GM12891 (cell line): ENCODE data around the gene OTP.

ENCODE experiments used
- DNase-seq: peaks from one replicate; pipeline ENCODE4 v3.0.0; 2011; ENCODE audit warnings: low spot score; ENCODE audit not compliant: insufficient read length
- FAIRE-seq: peaks from 2 replicates; lab custom pipeline; 2011; peaks lifted over from hg19 to GRCh38; lab: Jason Lieb, UNC
- PAX5 ChIP-seq: IDR thresholded peaks from 2 replicates; pipeline ENCODE4 v1.6.1; 2011; ENCODE audit warnings: low read length, moderate library complexity, mild to moderate bottlenecking; ENCODE audit not compliant: insufficient read depth, severe bottlenecking
- POLR2A ChIP-seq: IDR thresholded peaks from 2 replicates; pipeline ENCODE4 v1.6.1; 2011; ENCODE audit warnings: low read depth, low read length, control low read depth
- POLR2AphosphoS5 ChIP-seq: IDR thresholded peaks from 2 replicates; pipeline ENCODE4 v1.6.1; 2011; ENCODE audit warnings: low read depth, low read length, control low read depth
- POU2F2 ChIP-seq: IDR thresholded peaks from 2 replicates; pipeline ENCODE4 v1.6.1; 2011; ENCODE audit warnings: low read depth, mild to moderate bottlenecking, control low read depth, low read length, moderate library complexity
- SPI1 ChIP-seq: IDR thresholded peaks from 2 replicates; pipeline ENCODE4 v1.6.1; 2011; ENCODE audit warnings: low read depth, low read length, control low read depth
- TAF1 ChIP-seq: IDR thresholded peaks from 2 replicates; pipeline ENCODE4 v1.6.1; 2011; ENCODE audit warnings: low read depth, low read length, control low read depth

OTP gene

GRCh38 chr5:77640589-77641396 is 2.3 kb upstream of the OTP start:
- DNase-seq: no peak
- no peak for FAIRE-seq
- TF ChIP-seq TAF1: no peak
- no peak for TF ChIP-seq PAX5
- no peak for TF ChIP-seq POU2F2
- no peak for TF ChIP-seq POLR2AphosphoS5
- no peak for TF ChIP-seq SPI1
- no peak for TF ChIP-seq POLR2A

- DNase-seq (no peak), FAIRE-seq (no peak)
- no peak for TF ChIP-seq POLR2AphosphoS5
- no peak for TF ChIP-seq PAX5
- no peak for TF ChIP-seq POU2F2
- no peak for TF ChIP-seq SPI1
- TF ChIP-seq POLR2A: no peak
- TF ChIP-seq TAF1: no peak
These were observed 504 bp upstream of the OTP start for GRCh38 chr5:77638763-77639671.

GRCh38 chr5:77637170-77637997 is 1.1 kb downstream of the OTP start:
- FAIRE-seq (no peak), DNase-seq (no peak)
- TF ChIP-seq POLR2A: no peak
- TF ChIP-seq POLR2AphosphoS5: no peak

- DNase-seq: no peak
- FAIRE-seq: no peak
- TF ChIP-seq PAX5 (no peak), TAF1 (no peak), POLR2A (no peak), POU2F2 (no peak), POLR2AphosphoS5 (no peak), SPI1 (no peak)
These were observed 1.8 kb downstream of the OTP start for GRCh38 chr5:77636641-77637169.

- no peak for FAIRE-seq
- DNase-seq: no peak
- no peak for TF ChIP-seq POU2F2
- TF ChIP-seq POLR2A: no peak
- no peak for TF ChIP-seq TAF1
- no peak for TF ChIP-seq POLR2AphosphoS5
- no peak for TF ChIP-seq PAX5
- TF ChIP-seq SPI1: no peak
These were observed 2.4 kb downstream of the OTP start for GRCh38 chr5:77635917-77636640.

GRCh38 chr5:77635067-77635916 is 3.2 kb downstream of the OTP start:
- TF ChIP-seq POU2F2: no peak
- no peak for TF ChIP-seq POLR2AphosphoS5
- no peak for TF ChIP-seq TAF1
- no peak for TF ChIP-seq SPI1
- no peak for TF ChIP-seq PAX5
- TF ChIP-seq POLR2A: no peak
- no peak for DNase-seq
- FAIRE-seq: no peak

- TF ChIP-seq POU2F2: no peak
- TF ChIP-seq TAF1: no peak
- no peak for TF ChIP-seq SPI1
- no peak for TF ChIP-seq POLR2AphosphoS5
- TF ChIP-seq PAX5: no peak
- TF ChIP-seq POLR2A: no peak
- DNase-seq (no peak), FAIRE-seq (no peak)
These were observed 4.8 kb downstream of the OTP start for GRCh38 chr5:77633709-77634108.

- DNase-seq (no peak), FAIRE-seq (no peak)
- TF ChIP-seq POU2F2: no peak
- no peak for TF ChIP-seq POLR2A
- no peak for TF ChIP-seq TAF1
- no peak for TF ChIP-seq PAX5
- TF ChIP-seq SPI1: no peak
These were observed 5.3 kb downstream of the OTP start for GRCh38 chr5:77633207-77633675.
